Stimulated activated CD8-positive, alpha-beta memory T cell treated with anti-CD3 and anti-CD28 coated beads, Interleukin-12 subunit alpha, Interleukin-12 subunit beta, amount 100 ng/mL, for 4 hours (primary cell): ENCODE measurements around the gene PARK7.
"Not testable (repeated sequence)": the region's sequence is repeated elsewhere in the genome, so short reads cannot be mapped to it uniquely, and the experiment has no call there.

Experiments
- DNase-seq: peaks from one replicate; pipeline ENCODE4 v3.0.0-alpha.2; 2020; ENCODE audit warnings: low read depth

PARK7 gene

DNA sequence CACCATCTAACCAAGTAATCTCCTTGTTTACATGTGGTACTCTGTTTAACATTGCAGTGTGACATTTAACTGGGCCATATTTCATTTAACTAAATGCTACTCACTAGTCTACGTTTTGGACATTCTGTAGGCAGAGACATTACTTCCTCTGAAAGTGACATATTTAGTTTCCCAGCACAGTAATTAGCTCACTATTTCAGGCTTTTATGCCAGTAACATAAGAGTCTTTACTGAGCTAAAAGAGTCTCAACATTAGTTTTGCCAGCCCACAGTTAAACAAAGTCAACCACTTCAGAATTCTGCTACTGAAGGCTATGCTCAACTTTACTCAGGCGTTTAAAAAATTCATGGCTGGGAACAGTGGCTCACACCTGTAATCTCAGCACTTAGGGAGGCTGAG lies 18.3 kb upstream of the PARK7 start:
- no peak for DNase-seq

- no peak for DNase-seq
These were observed 12.6 kb upstream of the PARK7 start for GRCh38 chr1:7948960-7949359.

GRCh38 chr1:7952791-7953190 lies 8.7 kb upstream of the PARK7 start:
- DNase-seq, result not testable (repeated sequence)

DNA sequence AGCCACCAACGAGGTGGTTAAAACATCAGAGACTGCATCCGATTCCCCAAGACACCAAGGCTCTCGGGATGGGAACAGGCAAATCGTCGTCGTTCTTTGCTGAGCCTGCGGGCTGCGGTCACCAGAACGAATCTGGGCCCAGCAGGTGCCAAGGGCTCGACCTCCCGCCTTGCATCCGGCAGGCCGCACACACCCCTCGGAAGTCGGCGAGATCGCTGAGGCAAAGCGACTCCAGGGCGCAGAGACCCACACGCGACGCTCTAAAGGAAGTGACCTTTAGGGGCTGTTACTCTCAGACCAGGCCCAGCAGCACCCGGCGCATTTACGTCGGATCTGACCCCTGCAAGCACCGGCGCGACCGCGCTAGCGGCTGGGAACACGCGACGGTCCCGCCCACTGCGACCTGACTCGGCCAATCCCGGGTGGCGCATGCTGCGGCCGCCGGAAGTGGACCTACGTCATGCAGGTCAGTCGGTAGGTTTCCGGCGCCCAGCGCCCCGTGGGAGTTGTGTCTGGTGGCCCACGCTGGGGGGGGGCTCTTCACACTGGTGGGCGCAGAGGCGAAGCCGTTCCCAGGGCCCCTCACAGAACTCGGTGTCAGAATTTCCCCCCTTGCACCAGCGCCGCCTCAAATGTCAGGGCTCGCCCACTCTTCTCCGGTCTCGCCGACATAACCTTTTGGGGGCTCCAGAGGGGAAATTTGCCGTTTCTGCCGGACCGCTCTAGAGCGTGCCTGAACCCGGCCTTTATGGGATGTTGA lies 7.5 kb upstream of the PARK7 start:
- DNase-seq, result peak; percentile 93

DNA sequence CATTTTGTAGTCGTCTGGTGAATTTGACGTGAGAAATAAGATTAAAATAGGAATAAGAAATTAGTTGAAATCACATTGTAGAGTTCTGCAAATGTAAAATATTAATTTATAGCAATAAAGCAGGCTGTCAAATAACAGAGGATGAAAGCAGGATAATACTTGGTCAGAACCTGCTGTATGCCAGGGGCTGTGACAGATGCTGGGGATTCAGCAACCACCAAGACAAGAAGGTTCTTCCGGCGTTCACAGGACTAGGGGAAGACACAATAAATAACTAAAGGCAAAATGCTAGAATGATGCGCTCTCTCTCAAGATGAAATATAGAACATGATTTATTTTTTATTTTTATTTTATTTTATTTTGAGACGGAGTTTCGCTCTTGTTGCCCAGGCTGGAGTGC lies 6.8 kb upstream of the PARK7 start:
- DNase-seq, result no peak

- no peak for DNase-seq
These were observed 5.1 kb upstream of the PARK7 start for GRCh38 chr1:7956218-7957032.

DNA sequence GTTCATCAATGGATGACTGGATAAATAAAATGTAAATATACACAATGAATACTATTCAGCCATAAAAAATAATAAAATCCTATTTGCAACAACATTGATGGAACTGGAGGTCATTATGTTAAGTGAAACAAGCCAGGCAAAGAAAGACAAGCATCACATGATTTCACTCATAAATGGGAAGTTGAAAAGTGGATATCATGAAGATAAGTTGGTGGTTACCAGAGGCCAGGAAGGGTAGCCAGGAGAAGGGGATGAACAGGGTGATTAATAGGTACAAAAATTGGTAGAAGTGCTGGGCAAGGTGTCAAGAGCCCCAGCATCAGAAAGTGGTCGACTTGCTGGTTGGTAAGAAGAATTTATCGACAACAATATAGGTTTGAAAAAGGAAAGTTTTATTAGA lies 1.3 kb upstream of the PARK7 start:
- DNase-seq, result no peak

- no peak for DNase-seq
These were observed 670 bp upstream of the PARK7 start for GRCh38 chr1:7960867-7961215.

DNA sequence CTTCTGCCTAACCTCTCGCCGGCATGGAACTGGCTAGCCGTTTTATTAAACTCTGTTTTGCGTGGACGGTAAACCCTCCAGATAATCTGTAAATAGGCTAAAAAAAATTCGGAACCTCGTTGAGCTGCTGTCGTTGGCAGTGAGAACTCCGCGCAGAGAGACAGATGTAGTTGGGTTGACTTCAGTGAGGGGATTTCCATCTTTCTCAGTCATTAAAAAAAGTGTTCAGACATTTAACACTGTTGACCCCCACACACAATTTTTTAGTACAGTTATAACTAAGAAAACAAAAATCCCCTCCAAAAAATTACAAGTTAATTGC lies 464 bp downstream of the PARK7 start:
- DNase-seq, result no peak

GRCh38 chr1:7962636-7963377 lies 1.3 kb downstream of the PARK7 start:
- DNase-seq, result no peak

- not testable (repeated sequence) for DNase-seq
These were observed 1.8 kb downstream of the PARK7 start for GRCh38 chr1:7963378-7963730.

- not testable (repeated sequence) for DNase-seq
These were observed 2.3 kb downstream of the PARK7 start for GRCh38 chr1:7963841-7964240.

DNA sequence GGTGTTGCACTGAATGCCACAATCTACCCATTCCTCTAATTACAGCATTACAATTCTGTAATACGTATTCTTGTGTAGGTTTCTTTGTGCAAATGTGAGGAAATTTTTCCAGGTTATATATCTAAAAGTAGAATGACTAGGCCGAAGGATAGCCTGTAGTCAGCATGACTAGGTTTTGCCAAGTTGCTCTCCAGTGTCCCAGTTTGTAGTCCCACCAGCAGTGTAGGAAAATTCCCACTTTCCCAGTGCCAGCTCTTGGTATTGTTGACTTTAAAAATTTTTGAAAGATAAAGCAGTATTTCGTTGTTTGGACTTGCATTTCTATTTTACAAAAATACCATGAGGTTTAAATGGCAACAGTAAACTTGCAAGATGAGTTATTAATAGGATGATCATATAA lies 3.0 kb downstream of the PARK7 start:
- no peak for DNase-seq

- DNase-seq, result no peak
These were observed 5.7 kb downstream of the PARK7 start for GRCh38 chr1:7967196-7967595.

DNA sequence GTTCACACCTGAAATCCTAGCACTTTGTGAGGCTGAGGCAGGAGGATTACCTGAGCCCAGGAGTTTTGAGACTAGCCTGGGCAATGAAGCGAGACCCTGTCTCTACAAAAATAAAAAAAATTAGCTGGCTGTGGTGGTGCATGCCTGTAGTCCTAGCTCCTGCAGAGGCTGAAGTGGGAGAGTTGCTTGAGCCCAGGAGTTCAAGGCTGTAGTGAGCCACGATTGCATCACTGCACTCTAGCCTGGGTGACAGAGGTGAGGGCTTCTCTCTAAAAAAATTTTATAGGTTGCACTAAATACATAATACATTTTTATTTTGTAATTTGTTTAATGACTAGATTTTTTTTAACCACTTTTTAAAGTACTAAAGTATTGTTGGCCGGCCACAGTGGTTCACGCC lies 6.1 kb downstream of the PARK7 start:
- no peak for DNase-seq

DNA sequence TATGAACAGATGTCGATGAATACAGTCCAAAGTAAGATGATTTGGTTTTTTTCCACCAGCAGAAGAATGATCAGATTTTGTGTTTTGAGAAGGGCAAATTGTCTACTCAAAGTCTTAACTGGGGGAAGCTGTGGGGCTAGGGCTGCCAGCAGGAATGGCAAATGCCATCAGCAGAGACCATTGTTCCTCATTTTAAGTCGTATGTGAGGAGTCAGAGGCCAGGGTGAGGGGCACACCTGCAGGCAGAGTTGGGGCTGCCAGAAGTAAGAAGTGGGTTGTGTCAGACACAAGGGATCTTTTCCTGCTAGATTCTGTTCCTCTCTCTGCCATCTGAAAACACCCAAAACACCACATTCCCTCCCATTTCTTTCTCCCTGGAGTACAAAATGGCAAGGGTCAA lies 8.7 kb downstream of the PARK7 start:
- DNase-seq, result no peak

- DNase-seq, result no peak
These were observed 9.5 kb downstream of the PARK7 start for GRCh38 chr1:7971024-7971423.

DNA sequence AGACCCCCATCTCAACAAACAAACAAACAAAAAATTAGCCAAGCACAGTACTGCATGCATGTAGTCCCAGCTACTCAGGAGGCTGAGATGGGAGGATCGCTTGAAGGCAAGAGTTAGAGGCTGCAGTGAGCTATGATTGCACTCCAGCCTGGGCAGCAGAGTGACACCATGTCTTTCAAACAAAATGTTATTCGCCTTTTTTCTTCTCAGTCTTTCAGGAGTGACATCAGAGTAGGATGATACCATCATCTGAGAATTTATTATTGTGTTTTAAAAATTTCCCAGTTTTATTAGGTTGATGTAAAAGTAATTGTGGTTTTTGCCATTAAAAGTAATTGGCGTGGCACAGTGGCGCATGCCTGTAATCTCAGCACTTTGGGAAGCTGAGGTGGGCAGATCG lies 10.8 kb downstream of the PARK7 start:
- no peak for DNase-seq

DNA sequence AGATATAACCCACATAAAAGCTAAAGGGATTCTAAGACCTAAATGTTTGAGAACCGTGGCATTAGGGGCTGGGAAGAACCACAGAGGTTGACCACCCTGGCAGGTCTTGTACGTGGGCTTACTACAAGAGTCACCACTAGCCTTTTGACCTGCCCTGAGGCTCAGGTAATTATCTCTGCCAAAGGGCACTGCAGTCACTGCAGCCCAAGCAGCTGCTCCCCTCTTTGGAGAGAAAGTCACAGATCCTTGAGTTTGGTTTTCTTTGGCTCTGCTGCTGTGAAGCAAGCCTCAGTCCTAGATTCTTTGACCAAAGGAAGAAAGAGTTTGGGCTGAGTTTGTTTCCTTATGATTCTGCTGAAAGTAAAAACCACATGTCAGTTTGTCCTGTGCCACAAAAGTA lies 11.6 kb downstream of the PARK7 start:
- DNase-seq, result no peak

DNA sequence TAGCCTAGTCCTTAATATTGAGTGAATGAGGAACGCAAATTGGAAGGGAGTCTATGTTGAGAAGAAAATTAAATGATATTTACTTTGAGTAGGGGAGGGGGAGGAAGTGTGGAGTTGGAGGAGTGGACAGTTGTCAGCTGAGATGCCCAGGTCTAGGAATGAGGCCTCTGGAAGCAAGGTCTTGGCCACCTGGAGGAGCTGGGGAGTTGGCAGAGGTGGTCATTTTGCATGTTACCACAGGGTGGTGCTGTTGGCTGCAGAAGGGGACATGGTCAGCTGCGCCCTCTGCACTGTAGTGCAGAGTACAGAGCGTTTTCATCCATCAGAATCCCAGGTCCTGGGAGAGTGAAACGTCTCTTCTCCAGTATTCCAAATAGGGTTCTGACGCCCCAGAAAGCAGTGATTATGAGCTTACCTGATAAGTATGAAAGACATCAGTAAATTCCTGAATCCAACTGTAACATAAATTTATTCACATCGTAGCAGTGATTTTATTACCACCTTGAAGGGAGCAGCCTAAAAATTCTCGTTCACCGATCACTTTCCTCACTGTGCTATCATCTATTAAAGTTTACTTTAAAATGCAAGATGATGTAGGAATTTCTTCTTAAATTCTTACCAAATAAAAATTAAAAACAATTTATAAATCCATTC lies 13.8 kb downstream of the PARK7 start:
- no peak for DNase-seq

DNA sequence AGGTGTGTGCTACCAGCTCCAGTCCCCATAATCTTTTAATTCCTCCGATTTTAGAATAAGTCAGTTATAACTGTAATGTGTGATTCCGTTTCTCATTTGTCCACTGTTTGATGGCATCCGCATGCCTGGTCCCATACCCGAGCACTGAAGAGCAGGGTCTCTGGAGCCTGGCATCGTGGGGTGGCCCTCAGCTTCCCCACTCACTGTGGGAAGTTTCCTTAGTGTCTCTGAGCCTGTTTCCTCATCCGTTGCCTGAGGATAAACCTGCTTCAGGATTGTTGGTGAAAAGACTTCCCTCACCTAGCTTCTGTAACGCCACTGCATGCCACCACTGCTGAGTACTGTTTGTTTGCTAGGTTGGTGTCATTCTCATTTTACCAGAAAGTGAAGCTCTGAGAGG lies 19.5 kb downstream of the PARK7 start:
- no peak for DNase-seq

GRCh38 chr1:7983086-7983778 lies 21.7 kb downstream of the PARK7 start:
- no peak for DNase-seq
